Measurements from ENCODE around the gene NDUFC2.

Gene NDUFC2

DNA sequence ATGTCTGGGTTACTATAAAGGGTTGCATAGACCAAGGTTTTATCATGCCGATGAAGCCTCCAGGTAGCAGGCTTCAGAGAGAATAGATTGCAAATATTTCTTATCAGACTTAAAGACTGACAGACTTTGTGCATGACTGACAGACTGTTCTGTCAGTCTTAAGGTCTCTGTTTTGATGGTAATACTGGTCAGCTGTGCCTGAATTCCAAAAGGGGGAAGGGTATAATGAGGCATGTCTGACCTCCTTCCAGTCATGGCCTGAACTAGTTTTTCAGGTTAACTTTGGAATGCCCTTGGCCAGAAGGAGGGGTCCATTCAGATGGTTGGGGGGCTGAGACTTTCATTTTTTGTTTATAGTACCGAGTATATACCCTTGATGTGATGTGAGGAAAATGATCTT, 51.9 kb downstream of the NDUFC2 start:
- TF ChIP-seq, protein P1, sequence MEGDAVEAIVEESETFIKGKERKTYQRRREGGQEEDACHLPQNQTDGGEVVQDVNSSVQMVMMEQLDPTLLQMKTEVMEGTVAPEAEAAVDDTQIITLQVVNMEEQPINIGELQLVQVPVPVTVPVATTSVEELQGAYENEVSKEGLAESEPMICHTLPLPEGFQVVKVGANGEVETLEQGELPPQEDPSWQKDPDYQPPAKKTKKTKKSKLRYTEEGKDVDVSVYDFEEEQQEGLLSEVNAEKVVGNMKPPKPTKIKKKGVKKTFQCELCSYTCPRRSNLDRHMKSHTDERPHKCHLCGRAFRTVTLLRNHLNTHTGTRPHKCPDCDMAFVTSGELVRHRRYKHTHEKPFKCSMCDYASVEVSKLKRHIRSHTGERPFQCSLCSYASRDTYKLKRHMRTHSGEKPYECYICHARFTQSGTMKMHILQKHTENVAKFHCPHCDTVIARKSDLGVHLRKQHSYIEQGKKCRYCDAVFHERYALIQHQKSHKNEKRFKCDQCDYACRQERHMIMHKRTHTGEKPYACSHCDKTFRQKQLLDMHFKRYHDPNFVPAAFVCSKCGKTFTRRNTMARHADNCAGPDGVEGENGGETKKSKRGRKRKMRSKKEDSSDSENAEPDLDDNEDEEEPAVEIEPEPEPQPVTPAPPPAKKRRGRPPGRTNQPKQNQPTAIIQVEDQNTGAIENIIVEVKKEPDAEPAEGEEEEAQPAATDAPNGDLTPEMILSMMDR (IDR thresholded peaks at IDR 0.05; ENCODE audit: insufficient read depth, low read length, poor library complexity, severe bottlenecking): no peak
- Histone ChIP-seq H3K4me3 (replicated peaks; ENCODE audit: low read depth, low read length) (no peak overlapping the region), H3K36me3 (ENCODE audit: control insufficient read depth, insufficient read depth, low read length) (no peaks in the 10 kb centered on the region), H3K27me3 (replicated peaks; ENCODE audit: control insufficient read depth, insufficient read depth, low read length) (no peaks in the 10 kb centered on the region)
- no peak for DNase-seq (ENCODE audit: extremely low read depth, insufficient read length)

DNA sequence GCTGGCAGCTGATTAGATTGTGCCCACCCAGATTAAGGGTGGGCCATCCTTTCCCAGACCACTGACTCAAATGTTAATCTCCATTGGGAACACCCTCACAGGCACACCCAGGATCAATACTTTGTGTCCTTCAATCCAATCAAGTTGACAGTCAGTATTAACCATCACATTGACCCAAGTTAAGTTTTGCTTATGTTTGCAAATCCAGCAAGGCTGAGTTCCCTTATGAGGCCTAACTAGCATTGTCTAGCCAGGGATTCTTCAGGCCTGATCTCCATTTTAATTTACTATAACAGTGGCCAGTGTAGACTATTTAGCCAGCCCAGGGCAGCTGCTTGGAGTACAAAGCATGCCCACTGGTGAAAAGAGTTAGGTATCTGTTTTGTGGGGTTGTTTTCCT, 54.3 kb downstream of the NDUFC2 start:
- TF ChIP-seq, protein P1 (IDR thresholded peaks at IDR 0.05; ENCODE audit: insufficient read depth, low read length, poor library complexity, severe bottlenecking): no peak
- no peak overlapping the region for H3K4me3 ChIP-seq (replicated peaks; ENCODE audit: low read depth, low read length)

DNA sequence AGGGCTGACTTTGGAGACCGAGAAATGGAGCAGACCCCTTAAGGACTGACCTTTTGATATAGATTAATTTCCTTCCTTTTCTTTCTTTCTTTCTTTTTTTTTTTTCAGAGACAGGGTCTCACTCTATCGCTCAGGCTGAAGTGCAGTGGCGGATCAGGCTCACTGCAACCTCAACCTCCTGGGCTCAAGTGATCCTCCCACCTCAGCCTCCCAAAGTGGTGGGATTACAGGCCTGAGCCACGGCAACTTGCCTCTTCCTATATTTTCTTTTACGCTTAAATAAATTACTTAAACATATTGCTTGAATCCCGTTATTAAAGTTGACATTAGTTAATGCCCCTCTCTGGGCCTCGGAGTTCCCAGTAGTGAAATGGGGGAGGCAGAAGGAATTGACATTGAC, 56.2 kb downstream of the NDUFC2 start:
- Histone ChIP-seq H3K27me3 (replicated peaks; ENCODE audit: control insufficient read depth, insufficient read depth, low read length) (no peaks in the 10 kb centered on the region), H3K36me3 (ENCODE audit: control insufficient read depth, insufficient read depth, low read length) (no peaks in the 10 kb centered on the region), H3K4me3 (replicated peaks; ENCODE audit: low read depth, low read length) (no peak overlapping the region)
- no peak for DNase-seq (ENCODE audit: extremely low read depth, insufficient read length)
- TF ChIP-seq, protein P1 (IDR thresholded peaks at IDR 0.05; ENCODE audit: insufficient read depth, low read length, poor library complexity, severe bottlenecking): no peak

More for the DNA sequence above, 54.3 kb downstream of the NDUFC2 start:
- no peak for DNase-seq (ENCODE audit: extremely low read depth, insufficient read length)
- Histone ChIP-seq H3K36me3 (ENCODE audit: control insufficient read depth, insufficient read depth, low read length) (no peaks in the 10 kb centered on the region), H3K27me3 (replicated peaks; ENCODE audit: control insufficient read depth, insufficient read depth, low read length) (no peaks in the 10 kb centered on the region)

DNA sequence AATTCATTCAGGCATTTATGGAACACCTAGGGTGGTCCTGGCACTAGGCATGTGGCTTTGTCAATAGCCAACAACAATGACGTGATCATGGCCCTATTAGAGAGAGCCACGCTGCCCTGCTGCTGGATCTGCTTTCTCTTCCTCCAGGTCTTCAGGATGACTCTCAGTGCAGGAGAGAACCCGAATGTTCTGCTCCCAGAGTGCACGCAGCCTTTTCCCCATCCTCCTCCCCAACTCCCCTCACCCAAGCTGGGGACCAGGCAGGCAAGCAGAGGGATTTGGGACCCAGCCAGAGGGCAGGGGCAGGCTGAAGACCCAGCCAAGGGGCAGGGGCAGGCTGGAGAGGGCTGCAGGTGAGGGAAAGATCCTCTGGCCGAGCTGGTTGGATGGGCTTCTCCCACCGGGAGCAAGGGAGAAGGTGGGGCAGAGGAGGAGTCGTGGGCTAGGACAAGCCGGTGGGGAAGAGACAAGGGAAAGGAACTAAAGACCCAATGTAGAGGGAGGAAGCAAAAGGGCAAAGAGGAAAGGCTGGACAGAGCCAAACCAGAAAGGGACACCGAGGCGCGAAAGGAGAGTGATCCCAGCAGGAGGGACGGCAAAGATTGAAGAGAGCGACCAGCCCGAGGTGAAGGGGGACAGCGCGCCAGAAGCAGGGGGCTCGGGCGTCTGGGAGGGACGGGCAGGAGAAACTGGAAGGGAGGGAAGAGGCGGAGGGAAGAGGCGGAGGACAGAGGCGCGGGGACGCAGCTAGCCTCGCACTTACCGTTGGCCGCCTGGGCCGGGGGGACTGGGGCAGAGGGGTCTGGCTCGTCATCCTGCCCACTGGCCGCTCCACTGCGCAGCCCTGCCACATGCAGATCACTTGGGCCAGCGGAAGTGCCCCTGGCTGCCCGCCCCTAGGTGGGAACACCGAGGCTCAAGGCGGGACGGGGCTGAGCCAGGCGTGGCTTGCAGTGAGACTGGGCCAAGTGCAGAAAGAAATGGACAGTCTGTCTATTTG, 57.0 kb downstream of the NDUFC2 start, which contains the start of gene KCTD14:
KCTD14 (minus strand) TSS at position 880 of the 1,000 bp plus-strand sequence; CDS start at position 853, 27 bp downstream.
- no peak for DNase-seq (ENCODE audit: extremely low read depth, insufficient read length)
- TF ChIP-seq, protein P1 (IDR thresholded peaks at IDR 0.05; ENCODE audit: insufficient read depth, low read length, poor library complexity, severe bottlenecking): no peak
- Histone ChIP-seq H3K4me3 (replicated peaks; ENCODE audit: low read depth, low read length) (no peak within 1 kb of the TSS), H3K36me3 (ENCODE audit: control insufficient read depth, insufficient read depth, low read length) (no peaks in the 10 kb centered on the region), H3K27me3 (replicated peaks; ENCODE audit: control insufficient read depth, insufficient read depth, low read length) (no peaks in the 10 kb centered on the region)

DNA sequence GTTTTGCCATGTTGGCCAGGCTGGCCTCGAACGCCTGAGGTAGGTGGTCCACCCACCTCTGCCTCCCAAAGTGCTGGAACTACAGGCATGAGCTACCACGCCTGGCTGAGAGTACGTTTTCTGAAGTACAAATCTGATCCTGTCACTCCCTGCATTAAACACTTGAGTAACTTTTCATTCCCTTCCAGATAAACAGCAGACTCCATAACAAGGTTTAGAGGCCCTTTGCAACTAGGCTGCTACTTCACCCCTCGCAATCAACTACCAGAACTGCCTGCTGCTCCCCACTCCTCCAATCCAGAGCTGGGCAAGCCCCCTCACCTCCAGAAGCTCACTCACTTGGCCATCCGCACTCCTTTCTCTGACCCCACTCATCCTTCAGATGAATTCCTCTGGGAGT, 58.1 kb downstream of the NDUFC2 start:
- Histone ChIP-seq H3K27me3 (replicated peaks; ENCODE audit: control insufficient read depth, insufficient read depth, low read length) (no peaks in the 10 kb centered on the region), H3K4me3 (replicated peaks; ENCODE audit: low read depth, low read length) (no peak overlapping the region), H3K36me3 (ENCODE audit: control insufficient read depth, insufficient read depth, low read length) (no peaks in the 10 kb centered on the region)
- TF ChIP-seq, protein P1 (IDR thresholded peaks at IDR 0.05; ENCODE audit: insufficient read depth, low read length, poor library complexity, severe bottlenecking): no peak
- DNase-seq (ENCODE audit: extremely low read depth, insufficient read length): no peak

Measured in GM06990 (cell line).